Activated naive CD8-positive, alpha-beta T cell treated with anti-CD3 and anti-CD28 coated beads, Interleukin-2, amount 50 U/mL, for 16 hours (primary cell): ENCODE data around the gene COL5A1.

ENCODE experiments used
- DNase-seq: peaks from one replicate; pipeline ENCODE4 v3.0.0-alpha.2; 2020; ENCODE audit warnings: low read depth, low spot score

Gene COL5A1

DNA sequence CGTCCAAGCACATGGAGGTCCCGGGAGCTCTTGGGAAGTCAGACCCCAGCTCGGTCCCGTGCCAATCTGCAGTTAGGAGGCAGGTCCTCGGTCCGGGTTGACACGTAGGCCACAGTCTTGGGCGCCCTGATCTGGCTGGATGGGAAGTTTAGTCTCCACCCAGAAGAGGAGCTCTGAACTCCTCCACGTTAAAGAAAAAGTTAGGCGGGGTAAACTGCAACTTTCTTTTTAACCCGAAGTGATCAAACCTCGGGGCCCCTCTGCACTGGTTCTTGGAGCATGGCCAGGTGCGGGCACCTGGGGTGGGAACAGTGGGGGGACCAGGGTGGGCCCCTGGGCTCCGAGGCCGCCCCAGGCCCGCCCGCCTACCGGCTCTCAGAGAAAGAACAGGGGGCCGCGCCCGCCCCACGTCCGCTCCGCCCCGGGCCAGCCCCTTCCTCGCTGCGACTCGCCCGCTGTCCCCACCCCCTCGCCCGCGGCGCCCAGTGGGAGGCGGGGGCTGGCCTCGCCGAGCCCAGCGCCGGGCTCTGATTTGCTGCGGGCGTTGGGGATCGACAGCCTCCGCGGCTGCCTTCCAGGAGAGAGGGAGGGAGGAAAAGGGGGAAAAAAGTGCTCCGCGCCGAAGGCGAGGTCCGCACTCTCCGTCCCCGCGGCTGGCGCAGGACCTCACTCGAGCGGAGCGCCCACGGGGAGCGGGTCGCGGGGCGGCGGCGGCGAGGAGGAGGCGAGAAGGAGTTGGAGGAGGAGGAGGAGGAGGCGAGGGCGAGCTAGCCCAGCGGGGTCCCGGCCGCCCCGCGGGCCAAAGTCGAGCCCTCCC, at the start of gene COL5A1:
TSS of gene COL5A1 (plus strand) at position 631 of the 817 bp plus-strand sequence. CDS start 385 bp downstream, outside the sequence.
- DNase-seq: no peak

DNA sequence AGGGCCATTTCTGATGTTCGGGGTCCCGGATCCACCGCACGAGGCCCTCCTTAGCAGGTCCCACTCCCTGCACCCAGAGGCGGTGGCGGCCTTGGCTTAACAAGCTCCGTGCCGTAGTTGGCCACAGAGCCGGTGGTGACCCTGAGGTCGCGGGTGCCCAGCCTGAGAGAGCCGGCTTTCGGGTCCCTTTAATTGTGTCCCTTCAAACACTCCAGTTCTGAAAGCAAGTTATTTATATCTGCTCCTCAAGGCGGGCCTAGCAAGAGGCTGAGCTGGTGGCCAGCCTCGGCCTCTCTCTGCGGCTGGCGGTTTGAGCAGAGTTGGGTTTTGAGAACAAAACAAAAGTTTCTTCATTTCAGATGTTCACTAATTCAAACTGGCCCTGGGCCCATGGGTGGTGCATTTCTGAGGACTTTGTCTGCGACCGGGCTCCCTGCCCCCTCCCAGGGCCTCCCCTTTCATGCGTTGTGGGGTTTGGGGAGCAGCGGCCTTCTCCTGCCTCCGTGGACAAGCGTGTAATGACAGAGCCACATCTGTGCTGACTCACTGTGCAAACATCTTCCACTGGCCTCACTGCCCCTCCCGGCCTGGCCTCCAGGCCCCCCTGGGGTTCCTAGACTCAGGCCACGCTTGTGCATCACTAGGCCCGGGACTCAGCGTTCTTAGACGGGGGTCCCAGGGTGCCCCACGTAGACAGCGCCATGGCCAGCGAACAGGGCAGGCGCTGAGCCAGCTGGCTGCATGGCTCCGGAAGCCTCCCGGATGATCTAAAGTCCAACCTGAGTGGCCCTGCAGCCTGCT, 49.4 kb upstream of the COL5A1 start:
- DNase-seq: no peak

DNA sequence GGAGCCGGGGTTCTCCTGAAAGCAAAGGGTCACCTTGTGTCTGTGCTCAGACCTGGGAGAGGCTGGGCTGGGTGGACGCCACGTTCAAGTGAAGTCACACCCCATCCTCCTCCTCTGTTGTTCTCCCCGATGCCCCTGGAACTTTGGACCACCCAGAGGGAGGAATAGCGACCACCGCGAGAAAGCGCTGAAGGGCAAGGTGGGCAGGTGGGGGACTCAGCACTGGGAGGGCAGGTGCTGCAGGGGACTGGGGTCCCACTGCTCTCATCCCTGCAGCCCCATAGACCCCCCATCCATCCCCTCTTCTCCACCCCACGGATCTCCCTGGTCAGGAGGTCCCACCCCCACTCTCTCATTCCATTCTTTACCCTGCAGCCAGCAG, 48.8 kb upstream of the COL5A1 start:
- no peak for DNase-seq

DNA sequence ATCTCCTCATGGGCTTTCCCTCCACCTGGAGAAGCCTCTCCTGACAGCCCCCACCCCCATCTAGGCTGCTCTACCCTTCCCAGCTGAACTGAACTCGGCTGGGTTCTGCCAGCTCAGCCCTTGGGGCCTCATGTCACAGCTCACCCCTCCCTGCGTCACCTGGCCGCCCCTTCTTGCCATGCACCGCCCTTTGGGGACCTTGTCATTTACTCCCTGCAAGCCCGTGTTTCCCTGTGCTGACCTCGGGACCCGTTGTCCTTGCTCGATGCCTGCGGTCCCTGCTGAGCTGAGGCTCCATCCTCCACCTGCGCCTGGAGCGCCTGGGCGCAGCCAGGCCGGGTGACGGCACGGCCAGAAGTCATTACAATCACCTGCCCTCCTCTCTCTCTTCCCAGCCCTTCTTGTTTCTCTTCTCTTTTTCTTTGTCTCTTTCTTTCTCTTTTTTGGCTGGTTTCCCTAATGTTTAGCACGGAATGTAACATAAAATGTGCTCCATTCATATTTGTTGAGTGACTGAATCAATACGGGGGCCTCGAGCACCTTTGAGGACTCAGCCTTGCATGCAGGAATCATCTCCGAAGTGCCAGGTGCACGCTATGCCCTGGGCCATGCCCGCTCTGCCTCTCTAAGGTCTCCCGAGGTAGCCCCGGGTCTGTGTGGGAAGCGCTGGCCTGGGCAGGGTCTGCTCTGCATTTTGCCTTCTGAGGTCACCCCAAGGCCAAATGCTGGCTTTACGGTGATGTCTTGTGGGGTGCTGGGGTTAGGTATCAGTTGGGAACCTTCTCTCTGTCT, 48.1 kb upstream of the COL5A1 start:
- DNase-seq: no peak

DNA sequence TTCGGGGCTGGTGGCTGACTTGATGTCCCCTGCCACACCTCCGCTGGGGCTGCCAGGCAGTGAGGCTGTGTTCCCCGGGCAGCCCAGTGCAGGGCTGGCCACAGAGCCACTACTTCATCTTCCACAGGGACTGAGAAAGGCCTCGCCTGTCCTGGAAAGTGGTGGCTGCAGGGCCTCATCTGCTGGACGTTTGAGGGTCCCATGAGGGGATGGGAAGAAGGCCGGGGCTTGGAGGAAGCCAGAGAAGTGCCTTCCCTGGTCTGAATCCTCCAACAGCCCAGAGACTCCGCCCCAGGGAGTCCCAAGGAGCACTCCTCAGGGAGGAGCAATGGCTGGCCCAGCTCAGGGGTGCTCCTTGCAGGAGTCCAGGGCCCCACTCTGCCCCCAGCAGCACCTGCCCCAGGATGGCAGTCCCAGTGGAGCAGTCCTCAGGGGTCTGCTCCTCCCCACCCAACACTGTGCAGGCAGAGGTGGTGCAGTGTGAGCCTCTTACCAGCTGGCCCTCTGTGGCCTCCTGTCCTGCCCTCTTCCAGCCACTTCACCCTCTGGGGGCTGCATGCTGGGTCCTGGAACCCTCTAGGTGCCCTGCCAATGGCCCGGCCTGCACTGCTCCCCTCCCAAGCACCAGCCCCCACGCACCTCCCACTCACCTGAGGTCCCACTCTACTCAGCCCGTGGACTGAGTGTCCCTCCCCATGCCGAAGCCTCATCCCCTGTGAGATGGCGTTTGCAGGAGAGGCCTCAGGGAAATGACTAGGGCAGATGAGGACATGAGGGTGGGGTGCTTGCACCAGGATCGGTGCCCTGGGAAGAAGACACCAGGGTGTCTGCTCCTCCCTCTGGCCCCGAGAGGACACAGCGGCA, 47.3 kb upstream of the COL5A1 start:
- no peak for DNase-seq

- DNase-seq: no peak
Observed at GRCh38 chr9:134595014-134595413, 46.6 kb upstream of the COL5A1 start.

DNA sequence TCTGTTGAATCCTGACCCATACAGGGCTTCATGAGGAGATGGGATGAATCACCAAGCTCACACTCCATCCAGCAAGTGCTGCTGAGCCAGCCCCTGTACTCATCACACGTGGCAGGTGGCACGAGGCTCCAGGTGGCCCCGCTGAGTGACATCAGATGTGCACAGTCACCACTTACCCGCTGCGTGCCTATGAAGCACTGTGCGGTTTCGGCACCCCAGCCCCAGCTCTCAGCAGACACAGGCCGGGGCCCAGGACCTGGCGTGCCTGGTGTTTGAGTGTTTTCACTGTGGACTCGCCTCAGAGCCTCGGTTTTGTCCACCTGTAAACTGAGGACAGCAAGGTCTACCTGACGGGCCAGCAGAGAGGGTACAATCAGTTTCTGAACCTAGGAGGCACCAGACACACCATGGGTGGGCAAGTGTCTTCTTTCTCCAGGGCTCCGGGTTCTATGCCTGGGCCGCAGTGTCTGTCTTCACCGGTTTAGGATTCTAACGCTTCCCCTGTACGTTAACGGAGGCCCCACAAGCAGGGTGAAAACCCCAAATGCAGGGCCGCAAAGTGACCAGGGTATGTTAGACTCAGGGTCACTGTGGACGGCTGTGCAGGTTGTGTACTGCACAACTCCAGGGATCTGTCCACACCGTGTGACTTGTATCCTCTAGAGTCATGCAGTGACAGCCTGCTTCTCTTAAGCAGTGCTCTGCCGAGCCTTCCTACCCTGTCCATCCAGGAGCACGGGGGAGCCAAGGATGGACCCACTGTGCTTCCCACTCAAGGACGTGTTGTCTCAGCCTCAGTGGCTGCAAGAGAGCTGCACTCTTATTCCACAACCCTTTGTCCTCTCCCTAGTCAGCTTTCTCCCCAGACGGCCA, 44.3 kb upstream of the COL5A1 start:
- no peak for DNase-seq

- no peak for DNase-seq
Observed at GRCh38 chr9:134597957-134598883, 43.4 kb upstream of the COL5A1 start.

GRCh38 chr9:134598884-134599245, 42.7 kb upstream of the COL5A1 start:
- DNase-seq: no peak

- DNase-seq: no peak
Observed at GRCh38 chr9:134600371-134600770, 41.2 kb upstream of the COL5A1 start.

DNA sequence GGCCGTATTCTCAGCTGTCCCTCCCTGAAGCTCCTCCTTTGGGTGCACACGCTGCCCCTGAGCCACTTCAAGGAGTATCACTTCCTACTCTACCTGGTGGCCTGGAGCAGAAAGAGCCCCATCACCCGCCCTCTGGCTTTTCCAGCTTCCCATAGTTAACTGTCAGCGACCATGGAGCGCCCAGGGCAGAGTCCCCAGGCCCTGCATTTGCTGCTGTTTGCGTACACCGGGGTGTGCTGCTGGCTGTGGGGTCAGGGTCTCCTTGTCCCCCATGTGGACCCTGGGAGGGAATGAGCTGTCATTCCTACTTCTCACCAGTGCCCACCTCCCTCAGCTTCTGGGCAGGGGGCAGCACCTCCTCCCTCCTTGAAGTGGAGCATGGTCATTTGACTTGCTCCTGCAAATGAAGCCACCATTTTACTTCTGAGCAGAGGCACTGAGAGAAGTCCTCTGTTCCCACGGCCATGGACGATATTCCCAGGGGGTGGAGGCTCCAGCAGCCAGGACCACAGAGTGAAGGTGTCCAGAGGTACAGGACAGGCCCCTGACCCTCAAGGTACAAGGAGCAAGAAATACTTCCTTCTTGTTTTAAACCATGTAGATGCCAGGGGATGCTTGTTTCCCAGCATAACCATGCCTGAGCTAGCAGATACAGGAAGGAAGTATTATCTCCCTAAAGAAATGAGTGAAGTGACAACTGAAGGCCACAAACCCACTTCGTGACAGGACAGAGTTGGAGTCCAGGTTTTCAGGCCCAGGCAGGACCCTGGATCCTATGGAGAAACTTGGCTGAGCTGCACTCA, 40.6 kb upstream of the COL5A1 start:
- no peak for DNase-seq

DNA sequence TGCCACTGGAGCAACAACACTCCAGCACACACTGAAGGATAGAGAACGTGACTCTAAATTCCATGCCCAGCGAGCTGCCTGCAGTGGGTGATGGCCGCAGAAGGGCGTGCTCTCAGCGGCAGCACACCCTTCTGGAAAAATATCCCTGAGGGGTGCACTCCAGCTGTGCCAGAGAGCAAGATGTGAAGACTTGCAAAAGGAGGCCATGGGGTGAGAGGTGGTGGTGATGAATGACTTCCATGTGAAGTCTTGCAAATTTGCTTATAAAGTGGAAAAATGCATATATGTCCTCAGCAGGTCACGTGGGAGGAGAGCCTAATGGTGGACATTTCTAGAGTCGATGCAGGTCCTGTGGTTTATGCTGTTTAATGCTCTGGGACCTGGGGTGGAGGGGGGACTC, 39.8 kb upstream of the COL5A1 start:
- DNase-seq: no peak

- DNase-seq: no peak
Observed at GRCh38 chr9:134602547-134603362, 38.8 kb upstream of the COL5A1 start.

DNA sequence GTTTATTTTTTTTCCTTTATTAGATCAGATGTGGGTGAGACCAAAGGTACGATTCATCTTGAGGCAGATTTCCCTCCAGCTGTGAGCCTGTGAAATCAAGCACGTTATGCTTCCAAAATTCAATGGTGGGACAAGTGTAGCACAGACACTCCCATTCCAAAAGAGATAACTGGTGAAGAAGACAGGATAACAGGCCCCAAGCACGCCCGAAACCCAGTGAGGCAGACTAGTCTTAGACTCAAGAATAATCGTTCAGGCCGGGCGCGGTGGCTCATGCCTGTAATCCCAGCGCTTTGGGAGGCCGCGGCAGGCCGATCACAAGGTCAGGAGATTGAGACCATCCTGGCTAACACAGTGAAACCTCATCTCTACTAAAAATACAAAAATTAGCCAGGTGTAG, 36.8 kb upstream of the COL5A1 start:
- DNase-seq: no peak

DNA sequence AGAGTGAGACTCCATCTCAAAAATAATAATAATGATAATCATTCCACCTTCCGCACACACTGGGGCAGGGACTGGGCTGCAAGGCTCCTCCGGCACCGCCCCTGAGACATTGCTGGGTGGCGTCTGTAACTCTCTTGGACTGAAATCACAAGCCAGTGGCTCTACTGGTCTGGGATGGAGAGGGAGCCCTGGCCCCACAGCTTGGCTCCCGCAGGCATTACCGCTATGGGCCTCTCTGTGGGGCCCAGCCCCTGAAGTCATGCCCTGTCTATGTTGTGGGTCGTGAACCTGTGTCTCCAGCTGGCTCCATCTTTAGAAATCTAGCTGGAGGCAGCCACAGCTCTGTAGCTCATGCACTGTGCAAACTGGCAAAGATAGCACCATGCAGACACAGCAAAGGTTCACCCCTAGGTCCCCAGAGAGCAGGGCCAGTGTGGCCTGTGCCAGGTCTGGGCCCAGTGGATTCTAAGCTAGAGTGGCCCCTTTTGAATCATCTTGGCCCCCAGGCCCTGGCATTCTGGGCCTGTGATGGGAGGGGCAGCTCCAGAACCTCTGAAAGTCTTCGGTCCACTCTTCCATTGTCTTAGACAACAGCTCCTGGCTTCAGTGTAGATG, 36.1 kb upstream of the COL5A1 start:
- DNase-seq: no peak

DNA sequence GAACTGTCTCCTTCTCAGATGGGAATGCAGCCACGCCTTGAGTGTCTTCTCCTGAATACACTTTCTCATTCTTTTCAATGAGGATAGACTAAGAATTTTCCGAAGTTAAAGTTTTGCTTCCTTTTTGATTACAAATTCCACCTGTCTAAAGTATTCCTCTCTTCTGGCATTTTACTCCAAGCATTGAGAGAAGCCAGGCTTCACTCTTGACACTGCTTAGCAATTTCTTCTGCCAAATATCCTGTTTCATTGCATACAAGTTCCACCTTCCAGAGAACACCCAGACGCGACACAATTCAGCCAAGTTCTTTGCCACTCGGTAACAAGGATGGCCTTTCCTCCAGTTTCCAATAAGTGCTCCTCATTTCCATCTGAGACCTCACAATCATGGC, 35.6 kb upstream of the COL5A1 start:
- no peak for DNase-seq
